Central memory CD4-positive, alpha-beta T cell (primary cell): Measurements from ENCODE around the gene ARMC2.
A peak's percentile ranks its signal among the peaks of the same experiment; 100 is the strongest.
"Not testable (repeated sequence)": the region's sequence is repeated elsewhere in the genome, so short reads cannot be mapped to it uniquely, and the experiment has no call there.

ENCODE experiments used
- DNase-seq: peaks from one replicate; pipeline ENCODE4 v3.0.0; 2022

ARMC2 gene

GRCh38 chr6:108835218-108835850, 12.9 kb upstream of the ARMC2 start:
- DNase-seq, result peak; percentile 71

GRCh38 chr6:108836061-108836460, 12.2 kb upstream of the ARMC2 start:
- DNase-seq, result no peak

GRCh38 chr6:108837236-108837971, 10.8 kb upstream of the ARMC2 start:
- DNase-seq, result no peak

DNA sequence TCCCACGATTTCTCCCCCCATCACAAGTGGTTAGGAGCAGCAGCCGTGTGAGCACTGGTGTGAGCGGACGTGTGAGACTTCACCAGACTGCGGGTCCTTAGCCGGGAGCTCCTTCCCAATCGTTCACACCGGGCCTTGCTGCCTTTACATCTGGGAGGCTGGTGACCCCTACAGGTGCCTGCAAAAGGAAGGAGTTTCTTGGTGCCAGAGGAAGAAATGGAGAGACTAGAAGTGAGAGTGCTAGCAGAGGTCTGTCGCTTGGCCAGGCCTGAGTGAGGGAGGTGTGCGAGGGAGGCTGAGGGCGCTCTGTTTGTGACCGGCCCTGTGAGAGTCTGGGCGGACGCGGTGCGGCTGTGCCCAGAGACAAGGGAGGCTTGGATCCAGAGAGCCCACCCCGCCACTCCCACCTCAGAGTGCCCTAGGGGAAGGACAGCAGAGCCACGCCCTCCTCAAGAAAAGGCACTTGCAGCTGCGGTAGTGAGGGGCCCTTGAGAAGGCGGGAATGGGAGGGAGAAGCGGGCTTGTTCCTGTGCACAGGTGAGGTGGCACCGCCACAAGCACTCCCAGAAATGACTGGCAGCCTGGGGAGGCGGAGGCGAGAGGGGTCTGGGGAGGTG, 10.0 kb upstream of the ARMC2 start:
- no peak for DNase-seq

DNA sequence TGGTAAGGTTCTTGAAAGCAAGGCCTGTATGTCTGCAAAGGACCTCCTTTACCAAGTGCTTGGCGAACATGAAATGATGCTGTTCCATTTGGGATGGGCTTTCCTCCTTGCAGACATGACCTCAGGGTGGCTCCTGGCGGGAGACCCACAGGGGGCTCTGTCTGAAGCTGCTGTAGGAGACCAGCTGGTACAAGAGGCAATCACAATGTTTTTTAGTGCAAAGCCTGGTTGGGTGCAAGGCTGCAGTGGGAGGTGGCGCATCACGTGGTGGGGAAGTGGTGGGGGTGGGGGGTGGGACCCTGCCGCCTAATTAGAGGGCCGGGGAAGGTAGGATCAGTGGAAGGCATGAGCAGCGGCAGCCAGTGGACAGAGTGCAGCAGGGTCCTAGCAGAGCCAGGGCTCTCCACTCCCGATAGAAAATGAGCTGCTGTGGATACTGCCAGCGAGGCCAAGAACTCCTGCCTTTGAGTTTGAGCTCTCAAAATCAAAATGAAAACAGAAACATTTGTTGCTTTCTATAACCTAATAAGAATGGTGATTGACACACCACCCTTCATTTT, 9.1 kb upstream of the ARMC2 start:
- DNase-seq, result no peak

DNA sequence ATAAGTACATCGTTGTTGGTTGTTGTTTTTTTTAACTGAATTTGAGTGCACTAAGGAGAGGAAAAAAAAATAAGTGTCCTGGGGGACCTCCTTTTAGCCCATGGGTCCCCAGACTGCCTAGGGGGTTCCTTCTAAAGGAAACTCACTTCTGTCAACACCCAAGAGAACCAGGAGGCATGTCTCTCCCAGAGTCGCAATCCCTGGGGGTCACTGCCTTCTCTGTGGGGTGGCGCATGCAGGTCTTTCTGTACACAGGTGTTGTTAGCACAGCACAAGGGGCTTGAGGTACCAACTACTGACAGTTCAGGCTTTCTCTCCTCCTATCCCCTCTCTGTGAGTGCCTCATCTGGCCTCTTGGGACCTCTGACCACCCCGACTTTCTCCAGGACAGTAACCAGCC, 7.3 kb upstream of the ARMC2 start:
- no peak for DNase-seq

DNA sequence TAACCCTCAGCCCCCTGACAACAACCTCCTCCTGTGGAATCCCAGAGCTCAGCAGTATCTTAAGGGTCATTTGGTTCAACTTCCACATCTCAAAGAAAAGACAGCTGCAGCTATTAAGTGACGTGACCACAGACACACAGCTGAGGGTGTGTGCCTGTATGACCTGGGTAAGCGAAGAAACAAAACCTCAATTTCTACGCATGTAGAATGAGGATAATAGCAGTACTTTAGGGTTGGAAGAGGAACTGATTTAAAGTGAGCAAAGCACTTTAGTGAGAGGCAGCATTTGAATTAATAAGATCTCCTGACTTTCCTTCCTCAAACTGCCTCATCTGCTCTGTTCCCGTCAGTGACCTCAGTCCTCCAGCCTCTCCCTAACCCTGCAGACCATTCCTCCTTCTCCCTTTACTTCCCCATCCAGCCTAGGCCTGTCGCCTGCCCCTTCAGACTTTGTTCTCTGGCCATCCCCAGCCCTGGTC, 6.8 kb upstream of the ARMC2 start:
- no peak for DNase-seq

DNA sequence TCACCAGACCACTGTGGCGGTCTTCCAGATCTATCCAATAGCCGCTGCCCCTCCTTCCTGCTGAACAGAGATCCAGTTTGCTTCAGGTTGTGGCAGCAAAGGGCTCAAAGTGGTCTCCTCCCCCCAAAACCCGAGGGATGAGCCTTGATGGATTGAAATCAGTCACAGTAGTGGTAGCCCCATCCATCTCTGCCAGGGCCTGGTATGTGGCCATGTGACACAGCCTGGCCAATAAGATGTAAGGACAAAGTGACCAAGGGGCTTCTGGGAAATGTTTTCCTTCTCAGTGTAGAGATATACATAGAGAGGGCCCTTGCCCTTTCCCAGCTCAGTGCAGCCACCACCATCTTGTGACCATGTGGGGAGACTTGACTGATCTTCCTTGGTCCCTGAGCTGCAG, 4.1 kb upstream of the ARMC2 start:
- no peak for DNase-seq

GRCh38 chr6:108845145-108845544, 3.1 kb upstream of the ARMC2 start:
- no peak for DNase-seq

GRCh38 chr6:108846101-108846500, 2.1 kb upstream of the ARMC2 start:
- DNase-seq, result no peak

DNA sequence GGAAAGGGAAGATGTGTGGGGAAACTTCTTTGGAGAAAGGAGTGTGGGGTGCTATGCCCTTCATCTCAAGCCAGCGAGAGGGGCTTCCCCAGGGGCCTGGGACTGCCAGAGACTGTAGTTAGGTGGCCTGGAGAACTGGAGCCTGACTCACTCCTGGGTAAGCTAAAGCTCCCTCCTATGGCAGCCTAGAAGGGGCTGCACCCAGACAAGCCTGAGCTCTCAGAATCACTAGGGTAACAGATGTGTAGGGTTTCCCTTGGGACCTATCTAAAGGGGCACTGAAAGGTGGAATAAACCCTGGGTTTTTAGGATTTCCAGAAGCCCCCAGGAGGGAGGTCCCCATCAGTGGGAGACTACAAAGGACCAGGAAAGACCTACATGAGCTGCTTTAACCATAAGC, 1.6 kb upstream of the ARMC2 start:
- DNase-seq, result no peak

DNA sequence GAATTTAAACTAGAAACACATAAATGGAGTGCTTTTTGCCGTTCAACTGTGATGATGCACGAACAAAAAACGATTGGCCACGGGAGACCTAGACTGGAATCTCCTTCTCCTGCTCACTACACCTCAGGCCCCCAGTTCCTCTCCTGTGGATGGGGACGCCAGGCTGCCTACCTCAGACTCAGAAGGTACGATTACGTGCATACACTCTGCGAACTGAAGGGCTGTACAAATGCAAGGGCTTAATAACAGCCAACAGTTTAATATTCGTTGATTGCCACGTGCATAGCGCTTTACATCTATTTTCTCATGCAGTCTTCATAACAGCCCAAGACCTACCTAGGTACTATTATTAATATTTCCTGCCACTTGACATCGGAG, 495 bp upstream of the ARMC2 start:
- no peak for DNase-seq

GRCh38 chr6:108850669-108851465, 2.6 kb downstream of the ARMC2 start:
- no peak for DNase-seq

DNA sequence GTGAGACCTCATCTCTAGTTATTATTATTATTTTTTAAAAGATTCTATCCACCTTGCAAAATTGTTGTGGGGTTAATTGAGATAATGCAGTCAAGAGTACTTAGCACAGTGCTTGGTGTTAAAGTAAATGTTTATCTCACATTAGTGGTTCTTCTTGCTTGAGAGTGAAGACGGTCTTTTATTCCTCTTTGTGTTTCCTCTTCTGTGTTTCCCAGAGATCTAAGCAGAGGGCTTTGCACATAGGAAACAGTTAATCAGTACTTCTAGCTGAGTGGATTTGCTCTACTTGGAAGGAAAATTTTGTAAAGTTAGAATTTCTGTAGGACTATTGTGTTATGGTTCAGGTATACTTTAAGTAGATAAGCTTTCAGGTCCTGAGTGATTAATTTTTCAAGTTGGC, 3.5 kb downstream of the ARMC2 start:
- DNase-seq, result no peak

- DNase-seq, result no peak
Measured at GRCh38 chr6:108853077-108853476, 4.9 kb downstream of the ARMC2 start.

DNA sequence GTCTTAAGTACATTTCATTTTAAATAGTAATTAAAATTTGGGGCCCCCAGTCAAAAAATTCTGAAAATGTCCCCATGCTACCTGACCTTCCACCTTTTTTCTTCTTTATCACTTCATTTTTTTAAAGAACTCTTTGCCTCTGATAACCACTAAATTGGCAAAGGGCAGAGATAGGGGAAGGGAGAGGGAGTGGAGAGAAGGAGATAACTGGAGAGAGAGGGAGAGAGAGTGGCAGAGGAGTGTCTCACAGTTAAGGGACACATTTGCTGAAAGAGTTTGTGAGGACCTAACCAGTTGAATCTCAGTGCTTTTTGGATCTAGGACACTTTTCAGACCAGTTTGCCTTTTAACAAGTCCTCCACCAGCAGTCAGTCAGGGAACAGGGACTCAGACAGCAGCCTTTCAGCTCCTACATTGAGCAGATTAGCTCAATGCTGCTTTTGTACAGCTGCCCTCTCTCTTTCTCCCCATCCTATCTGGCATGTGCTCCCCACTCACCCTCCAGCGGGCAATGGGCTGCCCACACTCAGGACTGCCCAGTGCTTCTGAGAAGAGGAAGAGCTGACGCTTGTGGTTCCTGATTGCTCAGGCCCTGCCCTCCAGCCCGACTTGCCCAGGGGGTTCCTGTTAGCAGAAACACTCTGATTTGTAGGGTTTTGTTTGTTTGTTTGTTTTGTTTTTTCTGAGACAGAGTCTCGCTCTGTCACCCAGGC, 14.4 kb downstream of the ARMC2 start:
- DNase-seq, result no peak

DNA sequence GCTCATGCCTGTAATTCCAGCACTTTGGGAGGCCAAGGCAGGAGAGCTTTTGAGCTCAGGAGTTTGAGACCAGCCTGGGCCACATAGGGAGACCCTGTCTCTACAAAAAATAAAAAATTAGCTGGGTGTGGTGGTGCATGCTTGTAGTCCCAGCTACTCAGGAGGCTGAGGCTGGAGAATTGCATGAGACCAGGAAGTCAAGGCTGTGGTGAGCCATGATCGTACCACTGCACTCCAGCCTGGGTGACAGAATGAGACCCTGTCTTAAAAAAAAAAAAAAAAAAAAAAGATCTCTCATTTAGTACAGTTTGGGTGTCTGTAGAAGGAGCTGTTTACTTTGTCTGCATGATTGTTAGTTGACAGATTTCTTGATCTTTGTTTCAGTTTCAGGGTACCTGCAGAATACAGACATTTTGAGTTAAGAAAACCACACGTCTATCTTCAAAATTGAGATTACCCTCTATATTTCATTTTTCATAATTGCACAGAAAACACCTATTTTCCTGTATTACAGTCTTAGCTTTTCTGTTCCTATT, 17.6 kb downstream of the ARMC2 start:
- DNase-seq, result not testable (repeated sequence)

DNA sequence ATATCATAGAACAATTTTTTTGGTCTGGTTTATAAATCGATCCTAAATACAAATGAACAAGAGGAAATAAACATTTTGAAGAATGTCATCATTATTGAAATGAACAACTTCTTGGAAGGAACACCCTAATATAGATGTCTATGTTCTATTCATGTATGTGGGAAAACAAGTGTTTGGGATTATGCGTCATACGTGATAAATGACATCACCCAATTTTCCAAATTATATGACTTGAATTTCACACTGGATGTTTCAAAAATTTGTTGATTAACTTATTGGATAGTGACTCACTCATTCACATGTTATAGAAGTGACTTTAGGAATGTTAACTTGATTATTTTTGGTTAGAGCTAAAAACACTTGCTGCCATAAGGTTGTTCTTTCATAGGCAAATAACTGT, 18.6 kb downstream of the ARMC2 start:
- DNase-seq, result no peak

DNA sequence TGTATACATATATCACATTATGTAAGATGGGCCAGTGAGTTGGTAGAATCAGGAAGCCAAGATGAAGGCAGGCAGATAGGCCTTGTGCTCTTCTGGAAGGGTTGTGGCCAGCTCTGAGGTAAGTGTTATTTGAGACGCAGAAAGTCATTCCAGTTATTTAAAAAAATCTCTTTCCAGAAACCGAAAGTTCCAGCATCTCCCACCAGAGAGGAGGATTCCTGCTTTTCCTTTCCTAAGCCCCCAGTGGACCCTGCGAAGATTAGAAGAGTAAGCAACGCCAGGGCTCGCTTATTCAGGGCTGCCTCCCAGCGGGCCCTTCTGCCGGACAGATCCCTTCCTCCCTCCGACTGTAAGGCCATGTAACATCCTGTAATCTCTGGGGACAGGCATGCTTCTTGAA, 20.4 kb downstream of the ARMC2 start:
- no peak for DNase-seq

DNA sequence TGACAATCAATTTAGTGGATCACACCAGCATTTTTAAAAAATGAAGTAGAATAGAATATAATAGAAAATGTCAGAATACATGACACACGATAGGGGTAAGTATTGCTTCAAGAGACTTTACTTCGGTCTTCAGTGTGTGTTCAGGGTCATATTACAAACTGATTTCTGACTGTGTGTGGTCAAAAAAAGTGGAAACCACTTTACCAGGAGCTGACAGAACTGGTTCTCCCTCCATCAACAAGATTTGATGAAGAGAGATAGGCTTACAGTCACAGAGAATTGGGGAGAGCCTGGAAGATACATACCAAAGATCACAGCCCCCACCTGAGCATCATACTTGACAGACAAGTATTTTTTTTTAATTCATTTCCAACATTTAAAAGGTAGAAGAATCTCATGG, 21.7 kb downstream of the ARMC2 start:
- no peak for DNase-seq

- DNase-seq, result no peak
Measured at GRCh38 chr6:108870357-108870756, 22.1 kb downstream of the ARMC2 start.

DNA sequence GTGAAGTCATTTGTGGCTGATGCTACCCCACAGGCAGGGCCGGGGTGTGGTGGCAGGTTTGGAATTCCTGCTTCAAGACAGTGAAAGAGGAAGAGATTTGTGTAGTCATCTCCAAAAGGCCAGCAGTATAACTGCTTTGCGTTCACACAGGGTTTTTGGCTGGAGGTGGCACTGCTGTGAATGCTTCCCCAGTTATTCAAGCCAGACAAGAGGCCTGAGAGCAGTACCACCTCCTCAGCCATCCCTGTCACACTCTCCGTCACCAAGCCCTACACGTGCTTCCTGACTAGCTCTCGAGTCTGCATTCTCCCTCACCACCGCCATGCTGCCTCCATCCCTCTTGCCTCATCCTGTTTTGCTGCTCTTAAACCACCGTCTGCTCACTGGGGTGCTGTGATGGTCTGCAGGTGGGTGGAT, 23.9 kb downstream of the ARMC2 start:
- peak; percentile 32 for DNase-seq
